GM12864 (cell line): Measurements from ENCODE around the gene PREX1.

Source experiments
- DNase-seq: peaks from one replicate; pipeline ENCODE4 v3.0.0-alpha.2; 2011; ENCODE audit warnings: low read depth
- H3K4me3 ChIP-seq: 2 replicates; pipeline ENCODE4 v1.5.1; 2011; ENCODE audit warnings: mild to moderate bottlenecking, low read depth, low read length, control low read depth
- TF ChIP-seq, protein P1 (sequence below): IDR thresholded peaks from 2 replicates; pipeline ENCODE4 v1.5.1; 2011; ENCODE audit warnings: low read depth, mild to moderate bottlenecking, moderate library complexity, low read length, control low read depth, inconsistent platforms; ENCODE audit errors: missing control alignments

Gene PREX1

DNA sequence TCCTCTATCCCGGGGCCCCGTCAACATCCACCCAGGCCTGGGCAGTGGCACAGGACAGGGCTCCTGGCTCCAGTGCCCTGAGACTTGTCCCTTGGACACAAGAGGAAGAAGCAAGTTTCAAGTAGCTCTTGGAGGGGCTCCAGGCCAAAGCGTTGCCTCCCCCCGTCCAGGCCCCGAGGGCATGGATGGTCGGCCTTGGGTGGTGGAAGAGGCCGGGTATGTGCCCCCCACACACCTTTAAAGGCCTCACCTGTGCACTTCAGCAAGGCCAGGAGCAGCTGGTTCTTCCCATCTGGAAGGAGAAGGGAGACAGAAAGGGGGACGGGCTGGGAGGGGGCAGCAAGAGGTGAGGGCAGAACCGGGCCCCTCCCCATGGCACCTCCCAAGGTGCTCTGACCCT, 190.3 kb downstream of the PREX1 start:
- H3K4me3 ChIP-seq: no peak overlapping the region
- DNase-seq: no peak
- TF ChIP-seq, protein P1, sequence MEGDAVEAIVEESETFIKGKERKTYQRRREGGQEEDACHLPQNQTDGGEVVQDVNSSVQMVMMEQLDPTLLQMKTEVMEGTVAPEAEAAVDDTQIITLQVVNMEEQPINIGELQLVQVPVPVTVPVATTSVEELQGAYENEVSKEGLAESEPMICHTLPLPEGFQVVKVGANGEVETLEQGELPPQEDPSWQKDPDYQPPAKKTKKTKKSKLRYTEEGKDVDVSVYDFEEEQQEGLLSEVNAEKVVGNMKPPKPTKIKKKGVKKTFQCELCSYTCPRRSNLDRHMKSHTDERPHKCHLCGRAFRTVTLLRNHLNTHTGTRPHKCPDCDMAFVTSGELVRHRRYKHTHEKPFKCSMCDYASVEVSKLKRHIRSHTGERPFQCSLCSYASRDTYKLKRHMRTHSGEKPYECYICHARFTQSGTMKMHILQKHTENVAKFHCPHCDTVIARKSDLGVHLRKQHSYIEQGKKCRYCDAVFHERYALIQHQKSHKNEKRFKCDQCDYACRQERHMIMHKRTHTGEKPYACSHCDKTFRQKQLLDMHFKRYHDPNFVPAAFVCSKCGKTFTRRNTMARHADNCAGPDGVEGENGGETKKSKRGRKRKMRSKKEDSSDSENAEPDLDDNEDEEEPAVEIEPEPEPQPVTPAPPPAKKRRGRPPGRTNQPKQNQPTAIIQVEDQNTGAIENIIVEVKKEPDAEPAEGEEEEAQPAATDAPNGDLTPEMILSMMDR: no peak

DNA sequence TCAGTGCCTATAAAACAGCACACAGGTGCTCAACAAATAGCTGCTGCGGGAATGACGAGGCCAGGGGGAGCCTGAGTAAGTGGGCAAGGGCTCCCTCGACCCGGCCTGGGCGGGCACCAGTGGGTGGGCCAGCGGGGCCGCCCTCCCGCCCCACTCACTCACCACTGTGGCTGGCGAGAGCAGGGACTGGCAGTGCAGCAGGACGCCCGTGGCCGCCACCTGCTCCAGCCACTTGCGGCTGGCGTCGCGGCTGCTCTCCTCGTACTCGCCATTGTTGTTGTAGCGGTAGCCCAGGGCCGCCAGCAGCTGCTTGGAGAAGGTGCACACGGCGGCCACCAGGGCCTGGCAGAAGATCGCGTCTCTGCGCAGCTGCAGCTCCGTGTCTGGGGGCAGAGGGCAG, 191.5 kb downstream of the PREX1 start:
- DNase-seq: no peak
- no peak overlapping the region for H3K4me3 ChIP-seq
- TF ChIP-seq, protein P1: no peak

DNA sequence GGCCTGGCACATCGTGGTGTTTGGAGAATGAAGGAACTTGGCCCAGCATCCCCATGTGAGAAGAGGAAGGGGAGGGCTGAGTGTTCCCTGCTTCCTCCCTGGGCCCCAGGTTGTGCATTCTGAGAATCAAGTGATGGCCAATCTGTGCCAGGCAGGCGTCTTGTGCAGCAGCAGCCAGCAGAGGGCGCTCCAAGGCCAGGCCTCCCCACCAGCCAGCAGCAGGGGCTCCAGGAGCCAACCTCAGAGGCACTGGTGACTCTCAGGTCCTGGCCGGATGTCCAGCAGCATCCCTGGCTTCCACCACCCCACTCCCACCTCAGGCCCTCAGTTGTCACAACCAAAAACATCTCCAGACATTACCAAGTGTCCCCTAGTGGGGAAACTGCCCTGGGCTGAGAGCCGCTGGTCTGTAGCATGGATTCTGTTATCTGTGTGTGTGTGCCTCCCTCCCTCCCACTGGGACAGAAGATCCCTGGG, 192.0 kb downstream of the PREX1 start:
- TF ChIP-seq, protein P1: peak; percentile 97
- no peak overlapping the region for H3K4me3 ChIP-seq
- DNase-seq: peak; percentile 13

DNA sequence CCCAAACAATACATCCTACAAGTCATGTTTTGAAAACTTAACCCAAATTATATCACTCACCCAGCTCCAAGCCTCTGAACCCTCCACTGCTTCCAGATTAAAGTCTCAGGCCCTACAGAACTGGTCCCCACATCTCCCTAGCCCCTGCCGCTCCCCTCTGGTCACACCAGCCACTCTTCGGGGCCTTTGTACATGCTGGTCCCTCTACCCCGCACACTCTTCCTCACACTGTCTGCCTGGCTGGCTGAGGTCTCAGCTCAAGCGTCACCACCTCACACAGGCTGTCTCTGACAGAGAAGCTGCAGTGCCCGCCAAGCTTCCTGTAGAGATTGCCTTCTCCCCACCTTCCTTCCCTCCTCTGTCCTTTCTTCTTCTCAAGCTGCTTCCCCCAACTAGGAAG, 192.4 kb downstream of the PREX1 start:
- H3K4me3 ChIP-seq: no peak overlapping the region
- DNase-seq: no peak
- TF ChIP-seq, protein P1: no peak

DNA sequence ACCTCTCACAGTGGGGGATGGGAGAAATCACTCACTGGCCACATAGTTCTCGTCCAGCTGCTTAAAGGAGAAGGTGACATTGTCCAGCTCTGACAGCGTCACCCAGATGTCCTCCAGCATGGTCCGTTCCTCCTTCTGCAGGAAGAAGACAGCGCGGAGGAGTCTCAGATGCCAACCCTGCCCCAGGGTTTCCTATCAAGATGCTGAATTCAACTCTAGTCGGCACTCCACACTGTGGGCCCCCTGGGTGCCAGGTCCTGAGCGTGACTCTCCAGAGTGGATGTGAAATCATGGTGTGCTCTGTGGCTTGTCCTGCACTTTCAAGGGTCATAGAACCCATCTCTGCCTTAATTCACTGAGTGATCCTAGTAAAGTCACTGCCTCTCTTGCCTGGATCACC, 193.2 kb downstream of the PREX1 start:
- no peak overlapping the region for H3K4me3 ChIP-seq
- TF ChIP-seq, protein P1: no peak
- DNase-seq: no peak

DNA sequence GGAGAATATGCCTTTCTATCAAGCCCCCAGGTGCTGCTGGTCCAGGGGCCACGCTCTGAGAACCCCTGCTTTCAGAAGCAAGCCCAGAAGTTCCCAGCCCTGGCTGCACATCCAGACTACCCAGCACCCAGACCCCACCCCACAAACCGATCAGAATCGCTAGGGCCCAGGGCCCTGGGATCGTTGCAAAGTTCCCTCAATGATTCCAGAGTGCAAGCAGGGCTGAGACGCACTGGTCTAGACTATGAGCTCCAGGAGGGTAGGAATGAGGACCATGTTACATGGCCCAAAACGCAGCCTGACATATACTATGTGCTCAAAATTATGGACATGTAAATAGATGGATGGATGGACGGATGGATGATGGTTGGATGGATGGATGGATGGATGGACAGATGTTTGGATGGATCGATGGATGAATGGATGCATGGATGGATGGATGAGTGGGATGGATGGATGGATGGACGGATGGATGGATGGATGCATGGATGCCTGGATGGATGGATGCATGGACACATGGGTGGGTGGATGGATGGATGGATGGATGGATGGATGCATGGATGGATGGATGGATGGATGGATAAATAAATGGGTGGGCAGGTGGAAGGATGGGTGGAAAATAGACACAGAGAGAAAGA, 194.1 kb downstream of the PREX1 start:
- DNase-seq: no peak
- no peak overlapping the region for H3K4me3 ChIP-seq
- TF ChIP-seq, protein P1: no peak
